Body of pancreas (tissue), 4 donors: ENCODE results near the gene ACTR3C.
"Not testable (repeated sequence)": the region's sequence is repeated elsewhere in the genome, so short reads cannot be mapped to it uniquely, and the experiment has no call there.

ENCODE experiments used
- POLR2A ChIP-seq, 3 donors: fragments of 450-650 bp; IDR thresholded peaks; one replicate each; pipeline ENCODE4 v1.6.1; 2016; ENCODE audit warnings: antibody characterized with exemption in 3 of 3, mild to moderate bottlenecking in 2 of 3
- TF ChIP-seq, protein P1 (sequence below), 7 experiments: fragments of 450-650 bp in 4 of 7; fragments of 200-600 bp in 3 of 7; sonication (generic) in 3 of 7; IDR thresholded peaks; one replicate each; pipeline ENCODE4 v1.5.1; 2016 to 2019; ENCODE audit warnings: antibody characterized with exemption in 7 of 7

DNA sequence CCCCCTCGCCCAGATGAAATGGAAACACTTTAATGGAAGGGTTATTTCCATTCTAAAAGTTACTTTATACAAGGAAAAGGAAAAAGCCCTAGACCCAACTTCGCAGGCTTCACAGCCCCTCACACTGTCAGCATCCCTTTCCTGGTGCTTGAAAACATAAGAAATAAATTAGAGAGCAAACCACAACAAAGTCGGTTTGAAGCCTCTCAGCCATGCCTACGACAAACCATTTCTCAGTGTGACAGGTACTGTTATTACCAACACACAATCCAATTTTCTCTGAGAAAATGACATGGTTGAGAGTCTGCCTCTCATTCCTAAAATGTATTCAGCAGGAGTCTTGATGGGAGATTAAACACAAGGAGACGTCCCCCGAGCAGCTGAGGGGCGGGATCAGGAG, 51.4 kb downstream of the ACTR3C start:
- TF ChIP-seq, protein P1, sequence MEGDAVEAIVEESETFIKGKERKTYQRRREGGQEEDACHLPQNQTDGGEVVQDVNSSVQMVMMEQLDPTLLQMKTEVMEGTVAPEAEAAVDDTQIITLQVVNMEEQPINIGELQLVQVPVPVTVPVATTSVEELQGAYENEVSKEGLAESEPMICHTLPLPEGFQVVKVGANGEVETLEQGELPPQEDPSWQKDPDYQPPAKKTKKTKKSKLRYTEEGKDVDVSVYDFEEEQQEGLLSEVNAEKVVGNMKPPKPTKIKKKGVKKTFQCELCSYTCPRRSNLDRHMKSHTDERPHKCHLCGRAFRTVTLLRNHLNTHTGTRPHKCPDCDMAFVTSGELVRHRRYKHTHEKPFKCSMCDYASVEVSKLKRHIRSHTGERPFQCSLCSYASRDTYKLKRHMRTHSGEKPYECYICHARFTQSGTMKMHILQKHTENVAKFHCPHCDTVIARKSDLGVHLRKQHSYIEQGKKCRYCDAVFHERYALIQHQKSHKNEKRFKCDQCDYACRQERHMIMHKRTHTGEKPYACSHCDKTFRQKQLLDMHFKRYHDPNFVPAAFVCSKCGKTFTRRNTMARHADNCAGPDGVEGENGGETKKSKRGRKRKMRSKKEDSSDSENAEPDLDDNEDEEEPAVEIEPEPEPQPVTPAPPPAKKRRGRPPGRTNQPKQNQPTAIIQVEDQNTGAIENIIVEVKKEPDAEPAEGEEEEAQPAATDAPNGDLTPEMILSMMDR (IDR thresholded peaks at IDR 0.05) = not testable (repeated sequence)
- not testable (repeated sequence) for TF ChIP-seq POLR2A (IDR thresholded peaks at IDR 0.05)
